ENCODE results near the gene SMCP.

DNA sequence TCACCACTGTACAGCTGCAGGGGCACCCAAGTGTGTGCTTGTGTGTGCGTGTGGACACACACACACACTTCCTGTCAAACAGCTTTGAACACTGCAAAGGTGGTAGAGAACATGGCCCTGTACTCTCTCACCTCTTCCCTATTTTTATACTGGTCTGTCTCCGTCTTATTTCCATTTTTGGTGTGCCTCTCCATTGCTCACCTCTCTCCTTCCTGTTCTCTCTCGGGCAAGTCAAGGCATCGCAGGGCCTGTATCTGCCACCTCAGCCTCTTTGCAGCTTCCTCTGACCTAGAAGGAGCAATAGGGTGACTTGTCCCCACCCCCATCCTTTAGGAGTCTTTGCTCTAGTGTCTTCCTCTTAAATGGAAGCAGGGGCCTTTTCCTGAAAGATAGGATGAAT lies 2.2 kb downstream of the SMCP start:
- no peak for TF ChIP-seq POLR2A (IDR thresholded peaks at IDR 0.05)
- no peak for TF ChIP-seq CTCF (IDR thresholded peaks at IDR 0.05)
